Measurements from ENCODE around the gene NUCKS1. TPM values are rescaled to one million over a fixed set of nuclear protein-coding genes. Genes with fewer than 3 reads are reported as not detected.

The NUCKS1 gene
- polyA plus RNA-seq, 1 of the 3 experiments (the other 2 are of a cell fraction) = 25.4 TPM

DNA sequence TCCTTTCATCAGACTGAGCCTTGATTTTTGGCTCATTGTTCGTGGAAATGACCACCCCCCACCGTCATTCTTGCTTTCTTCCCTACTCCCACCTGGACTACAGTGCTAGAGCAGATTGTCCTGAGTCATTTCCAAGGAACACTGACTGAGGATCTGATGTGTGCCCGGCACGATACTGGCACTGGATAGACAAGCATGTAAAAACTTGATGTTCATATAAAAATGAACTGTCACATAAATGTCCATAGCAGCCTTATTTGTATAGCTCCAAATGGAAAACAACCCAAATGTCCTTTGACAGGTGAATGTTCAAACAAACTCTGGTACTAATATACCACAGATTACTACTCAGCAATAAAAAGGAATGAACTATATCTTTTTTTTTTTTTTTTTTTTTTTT lies 51.1 kb downstream of the NUCKS1 start:
- ChIA-PET CTCF (interaction anchor here (2.9 to 7.7 kb wide), 2 partner anchors 11 to 41 kb away, joined by 13 to 71 read pairs; no protein-coding TSS in a partner anchor), POLR2A (no interaction called here)
- no peak overlapping the region for H3K4me2 ChIP-seq
- no peak overlapping the region for H3K27ac ChIP-seq (ENCODE audit: low read depth in 2 of 2, low read length in 1 of 2)
- WGBS (ENCODE audit: low lambda C conversion rate) = 93% methylated on average over 4 of the region's 4 CpGs
- TF ChIP-seq RCOR1 (IDR thresholded peaks at IDR 0.05; ENCODE audit: low read length) (no peak), JUND (IDR thresholded peaks at IDR 0.05) (no peak), GABPA (IDR thresholded peaks at IDR 0.05; ENCODE audit: low read depth) (no peak), RAD21 (IDR thresholded peaks at IDR 0.05; ENCODE audit: low read length) (no peak), MEF2A (IDR thresholded peaks at IDR 0.05; ENCODE audit: borderline replicate concordance, low read depth) (no peak), RXRA (IDR thresholded peaks at IDR 0.05; ENCODE audit: borderline replicate concordance, low read depth) (no peak), NRF1 (IDR thresholded peaks at IDR 0.05; ENCODE audit: low read depth, low read length) (no peak), TEAD4 (IDR thresholded peaks at IDR 0.05; ENCODE audit: borderline replicate concordance, insufficient read depth) (no peak), FOXM1 (IDR thresholded peaks at IDR 0.05; ENCODE audit: low read depth) (no peak)
- TF ChIP-seq, protein P1, sequence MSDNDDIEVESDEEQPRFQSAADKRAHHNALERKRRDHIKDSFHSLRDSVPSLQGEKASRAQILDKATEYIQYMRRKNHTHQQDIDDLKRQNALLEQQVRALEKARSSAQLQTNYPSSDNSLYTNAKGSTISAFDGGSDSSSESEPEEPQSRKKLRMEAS (IDR thresholded peaks at IDR 0.05; ENCODE audit: low read depth) = no peak
- TF ChIP-seq, protein P2, sequence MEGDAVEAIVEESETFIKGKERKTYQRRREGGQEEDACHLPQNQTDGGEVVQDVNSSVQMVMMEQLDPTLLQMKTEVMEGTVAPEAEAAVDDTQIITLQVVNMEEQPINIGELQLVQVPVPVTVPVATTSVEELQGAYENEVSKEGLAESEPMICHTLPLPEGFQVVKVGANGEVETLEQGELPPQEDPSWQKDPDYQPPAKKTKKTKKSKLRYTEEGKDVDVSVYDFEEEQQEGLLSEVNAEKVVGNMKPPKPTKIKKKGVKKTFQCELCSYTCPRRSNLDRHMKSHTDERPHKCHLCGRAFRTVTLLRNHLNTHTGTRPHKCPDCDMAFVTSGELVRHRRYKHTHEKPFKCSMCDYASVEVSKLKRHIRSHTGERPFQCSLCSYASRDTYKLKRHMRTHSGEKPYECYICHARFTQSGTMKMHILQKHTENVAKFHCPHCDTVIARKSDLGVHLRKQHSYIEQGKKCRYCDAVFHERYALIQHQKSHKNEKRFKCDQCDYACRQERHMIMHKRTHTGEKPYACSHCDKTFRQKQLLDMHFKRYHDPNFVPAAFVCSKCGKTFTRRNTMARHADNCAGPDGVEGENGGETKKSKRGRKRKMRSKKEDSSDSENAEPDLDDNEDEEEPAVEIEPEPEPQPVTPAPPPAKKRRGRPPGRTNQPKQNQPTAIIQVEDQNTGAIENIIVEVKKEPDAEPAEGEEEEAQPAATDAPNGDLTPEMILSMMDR (IDR thresholded peaks at IDR 0.05) = no peak
- TF ChIP-seq, protein P3, sequence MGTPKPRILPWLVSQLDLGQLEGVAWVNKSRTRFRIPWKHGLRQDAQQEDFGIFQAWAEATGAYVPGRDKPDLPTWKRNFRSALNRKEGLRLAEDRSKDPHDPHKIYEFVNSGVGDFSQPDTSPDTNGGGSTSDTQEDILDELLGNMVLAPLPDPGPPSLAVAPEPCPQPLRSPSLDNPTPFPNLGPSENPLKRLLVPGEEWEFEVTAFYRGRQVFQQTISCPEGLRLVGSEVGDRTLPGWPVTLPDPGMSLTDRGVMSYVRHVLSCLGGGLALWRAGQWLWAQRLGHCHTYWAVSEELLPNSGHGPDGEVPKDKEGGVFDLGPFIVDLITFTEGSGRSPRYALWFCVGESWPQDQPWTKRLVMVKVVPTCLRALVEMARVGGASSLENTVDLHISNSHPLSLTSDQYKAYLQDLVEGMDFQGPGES (IDR thresholded peaks at IDR 0.05; ENCODE audit: low read depth, low read length) = no peak
- TF ChIP-seq, protein P4, sequence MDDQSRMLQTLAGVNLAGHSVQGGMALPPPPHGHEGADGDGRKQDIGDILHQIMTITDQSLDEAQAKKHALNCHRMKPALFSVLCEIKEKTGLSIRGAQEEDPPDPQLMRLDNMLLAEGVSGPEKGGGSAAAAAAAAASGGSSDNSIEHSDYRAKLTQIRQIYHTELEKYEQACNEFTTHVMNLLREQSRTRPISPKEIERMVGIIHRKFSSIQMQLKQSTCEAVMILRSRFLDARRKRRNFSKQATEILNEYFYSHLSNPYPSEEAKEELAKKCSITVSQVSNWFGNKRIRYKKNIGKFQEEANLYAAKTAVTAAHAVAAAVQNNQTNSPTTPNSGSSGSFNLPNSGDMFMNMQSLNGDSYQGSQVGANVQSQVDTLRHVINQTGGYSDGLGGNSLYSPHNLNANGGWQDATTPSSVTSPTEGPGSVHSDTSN (IDR thresholded peaks at IDR 0.05) = no peak
- H3K9me3 ChIP-seq = no peaks in the 10 kb centered on the region
- H3K9me2 ChIP-seq = no peaks in the 10 kb centered on the region
- no peaks in the 10 kb centered on the region for H3K79me2 ChIP-seq (ENCODE audit: insufficient read depth)
- no peaks in the 10 kb centered on the region for H3F3A ChIP-seq (replicated peaks; ENCODE audit: insufficient read depth)
- H3K27me3 ChIP-seq (ENCODE audit: insufficient read depth) = no peaks in the 10 kb centered on the region
- no peaks in the 10 kb centered on the region for H4K20me1 ChIP-seq (ENCODE audit: insufficient read depth)
- peaks cover 0 to 6% of the 10 kb centered on the region in 2 experiments for H3K36me3 ChIP-seq (replicated peaks in 1 of 2; ENCODE audit: control insufficient read depth in 1 of 2, insufficient read depth in 2 of 2, low read length in 1 of 2)
- H3K4me3 ChIP-seq (ENCODE audit: low read depth in 2 of 2, low read length in 1 of 2) = no peak overlapping the region
- no peak overlapping the region for H3K9ac ChIP-seq
- no peak overlapping the region for H2AFZ ChIP-seq (ENCODE audit: low read depth)
- peaks cover 0 to 5% of the 10 kb centered on the region in 2 experiments; a peak in 1 of 4 replicates for H3K4me1 ChIP-seq (ENCODE audit: control insufficient read depth in 1 of 2, insufficient read depth in 2 of 2, low read depth in 1 of 2, low read length in 1 of 2)
- DNase-seq = no peak

DNA sequence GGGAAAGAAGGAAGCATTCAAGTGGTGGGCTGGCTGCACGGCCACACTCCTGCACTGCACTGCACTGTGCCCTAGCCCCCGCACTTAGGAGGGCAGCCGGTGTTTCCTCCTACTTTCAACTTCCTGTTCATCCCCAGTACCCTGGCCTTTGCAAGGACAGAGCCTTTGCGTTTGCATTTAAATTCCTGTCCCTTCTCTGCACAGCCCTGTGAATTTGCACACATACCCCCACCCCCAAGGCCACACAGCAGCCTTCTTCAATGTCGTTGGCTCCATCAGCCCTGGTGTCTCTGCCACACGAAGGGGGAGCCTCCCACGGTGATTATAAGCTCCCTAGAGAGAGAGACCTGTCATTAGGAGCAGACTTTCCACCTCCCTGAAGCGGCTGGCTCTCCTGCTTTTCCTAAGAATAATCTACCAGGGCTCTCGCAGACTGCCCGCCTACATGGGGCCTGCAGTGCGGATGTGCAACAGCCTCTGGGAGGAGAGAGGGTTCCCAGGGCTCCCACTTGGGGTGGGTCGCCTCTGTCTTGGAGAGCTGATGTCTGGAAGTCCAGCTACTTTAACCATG lies 56.5 kb downstream of the NUCKS1 start:
- Histone ChIP-seq H3K36me3 (replicated peaks in 1 of 2; ENCODE audit: control insufficient read depth in 1 of 2, insufficient read depth in 2 of 2, low read length in 1 of 2) (no peaks in the 10 kb centered on the region), H3K79me2 (ENCODE audit: insufficient read depth) (no peaks in the 10 kb centered on the region), H3K9me2 (no peaks in the 10 kb centered on the region), H3K4me2 (no peak overlapping the region), H4K20me1 (ENCODE audit: insufficient read depth) (no peaks in the 10 kb centered on the region), H3K27ac (ENCODE audit: low read depth in 2 of 2, low read length in 1 of 2) (no peak overlapping the region), H3K9ac (no peak overlapping the region), H3K27me3 (ENCODE audit: insufficient read depth) (no peaks in the 10 kb centered on the region), H3F3A (replicated peaks; ENCODE audit: insufficient read depth) (no peaks in the 10 kb centered on the region), H3K4me1 (ENCODE audit: control insufficient read depth in 1 of 2, insufficient read depth in 2 of 2, low read depth in 1 of 2, low read length in 1 of 2) (no peaks in the 10 kb centered on the region), H2AFZ (ENCODE audit: low read depth) (no peak overlapping the region), H3K9me3 (no peaks in the 10 kb centered on the region), H3K4me3 (ENCODE audit: low read depth in 2 of 2, low read length in 1 of 2) (no peak overlapping the region)
- TF ChIP-seq ELF1 (IDR thresholded peaks at IDR 0.05) (no peak), RFX5 (IDR thresholded peaks at IDR 0.05; ENCODE audit: low read length) (no peak), TEAD4 (IDR thresholded peaks at IDR 0.05; ENCODE audit: borderline replicate concordance, insufficient read depth) (no peak), EZH2phosphoT487 (IDR thresholded peaks at IDR 0.05; ENCODE audit: borderline replicate concordance, low read depth) (no peak), YY1 (IDR thresholded peaks at IDR 0.05; ENCODE audit: low read depth) (no peak), GABPA (IDR thresholded peaks at IDR 0.05; ENCODE audit: low read depth) (no peak), TCF12 (IDR thresholded peaks at IDR 0.05) (no peak)
- TF ChIP-seq, protein P5, sequence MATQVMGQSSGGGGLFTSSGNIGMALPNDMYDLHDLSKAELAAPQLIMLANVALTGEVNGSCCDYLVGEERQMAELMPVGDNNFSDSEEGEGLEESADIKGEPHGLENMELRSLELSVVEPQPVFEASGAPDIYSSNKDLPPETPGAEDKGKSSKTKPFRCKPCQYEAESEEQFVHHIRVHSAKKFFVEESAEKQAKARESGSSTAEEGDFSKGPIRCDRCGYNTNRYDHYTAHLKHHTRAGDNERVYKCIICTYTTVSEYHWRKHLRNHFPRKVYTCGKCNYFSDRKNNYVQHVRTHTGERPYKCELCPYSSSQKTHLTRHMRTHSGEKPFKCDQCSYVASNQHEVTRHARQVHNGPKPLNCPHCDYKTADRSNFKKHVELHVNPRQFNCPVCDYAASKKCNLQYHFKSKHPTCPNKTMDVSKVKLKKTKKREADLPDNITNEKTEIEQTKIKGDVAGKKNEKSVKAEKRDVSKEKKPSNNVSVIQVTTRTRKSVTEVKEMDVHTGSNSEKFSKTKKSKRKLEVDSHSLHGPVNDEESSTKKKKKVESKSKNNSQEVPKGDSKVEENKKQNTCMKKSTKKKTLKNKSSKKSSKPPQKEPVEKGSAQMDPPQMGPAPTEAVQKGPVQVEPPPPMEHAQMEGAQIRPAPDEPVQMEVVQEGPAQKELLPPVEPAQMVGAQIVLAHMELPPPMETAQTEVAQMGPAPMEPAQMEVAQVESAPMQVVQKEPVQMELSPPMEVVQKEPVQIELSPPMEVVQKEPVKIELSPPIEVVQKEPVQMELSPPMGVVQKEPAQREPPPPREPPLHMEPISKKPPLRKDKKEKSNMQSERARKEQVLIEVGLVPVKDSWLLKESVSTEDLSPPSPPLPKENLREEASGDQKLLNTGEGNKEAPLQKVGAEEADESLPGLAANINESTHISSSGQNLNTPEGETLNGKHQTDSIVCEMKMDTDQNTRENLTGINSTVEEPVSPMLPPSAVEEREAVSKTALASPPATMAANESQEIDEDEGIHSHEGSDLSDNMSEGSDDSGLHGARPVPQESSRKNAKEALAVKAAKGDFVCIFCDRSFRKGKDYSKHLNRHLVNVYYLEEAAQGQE (IDR thresholded peaks at IDR 0.05; ENCODE audit: low read depth, low read length) = no peak
- POLR2A ChIA-PET = no interaction called here
- DNase-seq = no peak
- CTCF ChIA-PET = interaction anchor here (0.6 to 3.0 kb wide), 4 partner anchors 18 to 101 kb away, joined by 3 to 18 read pairs (median 4); no protein-coding TSS in a partner anchor
- WGBS (ENCODE audit: low lambda C conversion rate) = 55% methylated on average over 7 of the region's 12 CpGs
